Muscle of leg (tissue), 11 donors: ENCODE data around the gene LUM. TPM values are rescaled to one million over a fixed set of nuclear protein-coding genes. Genes with fewer than 3 reads are reported as not detected.

ENCODE experiments used
- DNase-seq: peaks from one replicate; pipeline ENCODE4 v3.0.0; 2013
- H3K27ac ChIP-seq: one replicate; pipeline ENCODE4 v1.5.1; 2013; ENCODE audit warnings: mild to moderate bottlenecking, low read length, control low read depth
- H3K27me3 ChIP-seq: one replicate; pipeline ENCODE4 v1.6.1; 2013; ENCODE audit warnings: low read length; ENCODE audit not compliant: control insufficient read depth, insufficient read depth
- H3K36me3 ChIP-seq: one replicate; pipeline ENCODE4 v1.6.1; 2013; ENCODE audit warnings: low read length; ENCODE audit not compliant: control insufficient read depth, insufficient read depth
- H3K4me1 ChIP-seq: one replicate; pipeline ENCODE4 v1.6.1; 2013; ENCODE audit warnings: low read length; ENCODE audit not compliant: control insufficient read depth, insufficient read depth
- H3K4me3 ChIP-seq: one replicate; pipeline ENCODE4 v1.5.1; 2013; ENCODE audit warnings: low read length, control low read depth
- H3K9me3 ChIP-seq: replicated peaks from 2 replicates; pipeline ENCODE4 v1.6.1; 2013; ENCODE audit warnings: low read depth, low read length; ENCODE audit not compliant: control insufficient read depth
- WGBS: methylation state at CpG from one replicate; pipeline ENCODE4 v1.1.5; 2013; ENCODE audit warnings: missing lambda C conversion rate; ENCODE audit not compliant: insufficient coverage; 5-methylcytosine and 5-hydroxymethylcytosine counted together
- polyA plus RNA-seq, 8 donors: library from polyadenylated mRNA; unstranded; fragments of 120-200 nt; gene quantifications; one replicate each; pipeline versions ENCODE4 v1.2.1 to v1.2.3, GENCODE V29; 2013; ENCODE audit warnings: inconsistent platforms in 1 of 8, low replicate concordance in 1 of 8; ENCODE audit not compliant: insufficient read length in 8 of 8, insufficient read depth in 1 of 8
- total RNA-seq: library from RNA; stranded (reverse); fragments of 120-200 nt; gene quantifications from one replicate; pipeline ENCODE4 v1.2.4, GENCODE V29; 2013

Gene LUM
- total and polyA plus RNA-seq, 9 donors, result 458 to 709 (median 528) TPM

DNA sequence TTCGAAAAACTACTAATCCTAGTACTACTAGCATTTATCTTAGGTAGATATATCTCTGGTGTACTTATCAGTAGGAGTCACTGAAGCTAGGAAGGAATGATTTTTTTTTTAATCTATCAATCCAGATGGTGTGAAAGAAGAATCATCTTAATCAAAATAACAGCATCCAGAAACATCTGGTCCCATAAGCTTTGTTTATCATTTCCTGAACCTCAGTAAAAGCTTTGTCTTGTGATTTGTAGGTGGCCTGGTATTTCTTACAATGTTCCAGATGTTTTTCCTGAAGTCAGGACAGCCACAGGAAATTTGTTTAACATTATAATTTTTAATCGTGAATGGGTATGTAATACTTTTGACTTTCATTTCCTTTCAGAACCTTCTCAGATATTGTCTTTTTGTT lies 28.0 kb upstream of the LUM start:
- Histone ChIP-seq H3K4me1 (peaks cover 9% of the 10 kb centered on the region), H3K36me3 (peaks cover 4% of the 10 kb centered on the region), H3K27ac (peak overlapping the region; percentile 91), H3K9me3 (no peaks in the 10 kb centered on the region), H3K4me3 (no peak overlapping the region), H3K27me3 (no peaks in the 10 kb centered on the region)
- DNase-seq, result peak; percentile 87
- WGBS, result no CpG with 5 or more reads among the region's 2 CpGs

DNA sequence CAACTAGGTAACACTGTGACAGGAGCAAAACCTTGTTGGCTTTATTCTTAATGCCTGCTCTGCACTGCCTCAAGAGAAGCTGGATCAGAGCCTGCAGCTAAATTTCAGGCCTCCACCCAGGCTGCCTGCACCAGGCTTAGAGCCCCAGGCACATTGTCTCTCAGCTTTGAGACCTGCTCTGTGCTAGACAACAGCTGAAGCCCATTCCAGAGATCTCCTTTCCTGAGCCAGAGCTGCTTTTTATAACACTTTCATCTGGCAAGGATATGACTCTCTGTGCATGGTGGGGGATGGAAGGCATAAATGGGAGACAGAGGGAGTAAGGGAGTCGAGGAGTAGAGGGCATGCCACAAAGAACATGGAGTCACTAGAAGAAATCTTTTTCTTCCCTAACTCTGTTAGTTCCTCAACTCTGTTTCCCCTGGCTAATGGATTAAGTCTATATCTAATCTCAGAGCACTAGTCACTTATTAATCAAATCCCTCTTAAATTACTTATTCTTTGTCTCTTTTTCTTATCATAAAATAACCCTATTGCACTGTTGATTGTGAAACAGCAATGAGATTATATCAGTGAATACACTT lies 27.1 kb upstream of the LUM start:
- no CpG with 5 or more reads among the region's 1 CpG for WGBS
- Histone ChIP-seq H3K36me3 (no peaks in the 10 kb centered on the region), H3K27ac (peak overlapping the region; percentile 91), H3K9me3 (no peaks in the 10 kb centered on the region), H3K4me3 (no peak overlapping the region), H3K27me3 (no peaks in the 10 kb centered on the region), H3K4me1 (peaks cover 9% of the 10 kb centered on the region)
- peak; percentile 81 for DNase-seq

DNA sequence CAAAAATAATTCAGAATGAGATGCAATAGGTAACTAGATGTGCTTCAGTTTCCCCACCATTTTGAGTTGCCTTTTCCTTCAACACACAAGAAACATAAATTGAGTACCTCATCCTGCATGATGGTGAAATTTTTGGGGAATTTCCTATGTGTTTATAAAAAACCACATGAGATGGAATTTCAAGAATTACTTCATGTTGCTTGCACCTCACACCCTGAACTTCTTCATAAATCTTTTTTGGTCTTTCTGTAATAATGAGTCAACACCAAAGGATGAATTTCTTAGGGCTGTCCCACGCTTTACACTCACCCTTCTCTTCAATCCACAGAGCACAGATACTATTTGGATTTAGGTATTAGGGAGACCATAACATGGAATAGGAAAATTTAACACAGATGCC lies 22.6 kb upstream of the LUM start:
- no CpG with 5 or more reads among the region's 1 CpG for WGBS

DNA sequence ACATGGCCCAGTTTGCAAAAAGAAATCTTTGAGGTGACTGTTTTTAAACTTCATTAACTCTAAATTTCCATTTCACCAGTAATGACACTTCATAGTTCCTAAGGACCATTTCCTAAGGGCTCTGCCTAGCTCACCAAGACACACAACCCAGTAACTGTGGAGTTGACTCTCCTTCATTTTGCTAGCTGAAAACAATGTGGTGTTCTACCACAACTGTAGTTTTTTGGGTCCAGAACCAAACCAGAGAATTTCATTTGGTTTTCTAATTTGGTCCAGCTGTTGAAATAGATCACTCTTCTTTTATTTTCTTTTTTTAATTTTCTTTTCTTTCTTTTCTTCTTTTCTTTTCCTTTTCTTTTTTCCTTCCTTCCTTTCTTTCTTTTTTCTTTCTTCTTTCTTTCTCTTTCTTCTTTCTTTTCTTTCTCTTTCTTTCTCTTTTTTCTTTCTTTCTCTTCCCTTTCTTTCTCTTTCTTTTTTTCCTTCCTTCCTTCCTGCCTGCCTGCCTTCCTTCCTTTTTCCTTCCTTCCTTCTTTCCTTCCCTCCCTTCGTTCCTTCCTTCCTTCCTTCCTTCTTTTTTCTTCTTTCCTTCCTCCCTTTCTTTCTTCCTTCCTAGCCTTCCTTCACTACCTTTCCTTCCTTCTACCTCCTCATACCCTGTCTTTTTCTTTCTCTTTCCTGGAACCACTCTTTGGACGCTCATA lies 18.5 kb upstream of the LUM start:
- H3K9me3 ChIP-seq, result no peaks in the 10 kb centered on the region
- no peaks in the 10 kb centered on the region for H3K27me3 ChIP-seq
- no peaks in the 10 kb centered on the region for H3K36me3 ChIP-seq
- H3K4me3 ChIP-seq, result no peak overlapping the region
- no peaks in the 10 kb centered on the region for H3K4me1 ChIP-seq
- 100% methylated on average over 1 of the region's 2 CpGs for WGBS
- no peak overlapping the region for H3K27ac ChIP-seq
- no peak for DNase-seq

More for the DNA sequence above, 22.6 kb upstream of the LUM start:
- peaks cover 6% of the 10 kb centered on the region for H3K4me1 ChIP-seq
- H3K27me3 ChIP-seq, result no peaks in the 10 kb centered on the region
- H3K9me3 ChIP-seq, result no peaks in the 10 kb centered on the region
- H3K36me3 ChIP-seq, result no peaks in the 10 kb centered on the region
- no peak overlapping the region for H3K27ac ChIP-seq
- no peak for DNase-seq
- no peak overlapping the region for H3K4me3 ChIP-seq

DNA sequence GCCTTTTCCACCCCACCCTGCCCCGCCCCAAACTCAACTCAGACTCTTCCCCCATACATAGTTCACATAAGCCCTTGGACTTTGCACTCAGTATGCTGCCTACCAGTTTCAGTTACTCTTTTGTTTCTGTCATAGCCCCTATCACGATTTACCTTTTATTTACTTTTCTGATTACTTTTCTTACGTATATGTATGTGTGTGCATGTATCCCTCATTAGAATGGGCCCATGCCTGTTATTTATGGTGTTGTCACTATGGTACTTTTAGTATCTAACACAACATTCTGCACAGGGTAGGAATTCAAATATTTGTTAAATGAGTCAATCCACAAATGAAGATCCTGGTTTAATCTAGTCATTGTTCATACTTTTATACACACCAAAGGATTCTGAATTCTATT lies 16.5 kb upstream of the LUM start:
- no peaks in the 10 kb centered on the region for H3K9me3 ChIP-seq
- 91% methylated on average over 1 of the region's 3 CpGs for WGBS
- no peak overlapping the region for H3K4me3 ChIP-seq
- no peak for DNase-seq
- no peak overlapping the region for H3K27ac ChIP-seq
- H3K4me1 ChIP-seq, result no peaks in the 10 kb centered on the region
- no peaks in the 10 kb centered on the region for H3K36me3 ChIP-seq
- no peaks in the 10 kb centered on the region for H3K27me3 ChIP-seq

DNA sequence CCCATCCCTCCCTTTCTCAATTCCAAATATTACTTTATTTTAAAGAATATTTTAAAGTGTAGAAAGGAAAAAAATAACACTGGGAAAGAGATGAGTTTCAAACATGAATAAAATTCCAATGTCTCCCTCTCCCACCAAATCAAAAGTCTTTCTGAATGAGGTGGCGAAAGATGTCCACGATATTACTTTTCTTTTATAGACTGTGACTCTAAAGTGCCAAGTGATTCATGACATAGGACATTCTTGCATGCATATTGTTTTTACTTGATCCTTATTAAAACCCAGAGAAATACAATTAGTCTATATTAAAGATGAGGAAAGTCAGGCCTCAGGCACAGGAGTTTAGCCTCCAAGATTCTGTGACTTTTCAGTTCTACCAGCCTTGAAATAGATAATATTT lies 16.0 kb upstream of the LUM start:
- Histone ChIP-seq H3K36me3 (no peaks in the 10 kb centered on the region), H3K9me3 (no peaks in the 10 kb centered on the region), H3K27me3 (no peaks in the 10 kb centered on the region), H3K4me1 (no peaks in the 10 kb centered on the region), H3K27ac (no peak overlapping the region), H3K4me3 (no peak overlapping the region)
- DNase-seq, result no peak
- WGBS, result no CpG with 5 or more reads among the region's 2 CpGs

DNA sequence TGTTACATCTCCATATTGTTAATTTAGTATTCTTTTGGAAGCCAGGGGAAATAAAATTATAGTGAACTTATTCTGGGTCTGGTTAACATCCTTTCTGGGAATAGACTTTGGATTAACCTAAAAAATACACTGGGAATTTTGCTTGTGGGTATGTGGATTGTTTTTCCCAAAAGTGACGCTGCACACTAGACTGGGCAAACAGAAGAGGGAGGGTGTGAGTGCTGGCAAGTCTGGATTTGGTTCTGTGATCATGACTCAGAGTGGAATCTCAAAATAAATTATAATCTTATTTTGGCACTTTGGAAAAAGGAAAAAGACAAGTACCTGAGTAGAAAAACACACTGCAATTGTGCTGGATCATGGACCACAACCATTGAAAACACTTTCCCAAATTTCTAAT lies 15.2 kb upstream of the LUM start:
- Histone ChIP-seq H3K4me1 (no peaks in the 10 kb centered on the region), H3K27ac (no peak overlapping the region), H3K9me3 (no peaks in the 10 kb centered on the region), H3K4me3 (no peak overlapping the region), H3K36me3 (no peaks in the 10 kb centered on the region), H3K27me3 (no peaks in the 10 kb centered on the region)
- DNase-seq, result peak; percentile 48
- WGBS, result no CpG with 5 or more reads among the region's 1 CpG

DNA sequence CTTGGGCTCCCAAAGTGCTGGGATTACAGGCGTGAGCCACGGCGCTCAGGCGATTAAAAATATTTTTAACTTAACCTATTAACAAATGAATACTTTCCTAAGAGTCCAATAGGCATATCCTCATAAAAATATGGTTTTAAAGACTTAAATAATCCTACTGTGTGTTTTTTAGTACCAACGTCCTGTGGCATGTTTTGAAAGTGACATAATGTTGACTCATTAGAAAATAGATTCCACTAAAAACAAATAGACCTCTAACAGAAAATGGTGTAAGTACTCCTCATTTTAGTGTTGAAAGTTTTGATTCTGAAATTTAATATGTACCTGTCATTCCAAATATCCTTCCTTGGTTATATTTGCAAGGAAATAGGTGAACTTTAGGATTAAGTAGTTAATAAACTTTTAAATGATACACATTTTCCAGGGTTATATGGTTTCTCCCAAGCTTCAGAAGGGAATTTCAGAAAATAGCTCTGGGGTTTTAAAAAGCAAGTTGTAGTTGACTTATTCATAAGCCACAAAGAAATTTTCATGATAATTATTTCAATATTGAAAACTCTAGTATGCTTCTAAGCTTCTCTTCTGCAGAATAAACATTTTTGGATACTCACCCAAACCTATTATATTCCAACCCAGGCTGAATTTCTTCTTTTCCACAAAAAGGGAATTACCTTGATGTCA lies 12.1 kb upstream of the LUM start:
- Histone ChIP-seq H3K36me3 (no peaks in the 10 kb centered on the region), H3K27ac (no peak overlapping the region), H3K27me3 (no peaks in the 10 kb centered on the region), H3K9me3 (no peaks in the 10 kb centered on the region), H3K4me3 (no peak overlapping the region), H3K4me1 (no peaks in the 10 kb centered on the region)
- DNase-seq, result no peak
- WGBS, result no CpG with 5 or more reads among the region's 5 CpGs

DNA sequence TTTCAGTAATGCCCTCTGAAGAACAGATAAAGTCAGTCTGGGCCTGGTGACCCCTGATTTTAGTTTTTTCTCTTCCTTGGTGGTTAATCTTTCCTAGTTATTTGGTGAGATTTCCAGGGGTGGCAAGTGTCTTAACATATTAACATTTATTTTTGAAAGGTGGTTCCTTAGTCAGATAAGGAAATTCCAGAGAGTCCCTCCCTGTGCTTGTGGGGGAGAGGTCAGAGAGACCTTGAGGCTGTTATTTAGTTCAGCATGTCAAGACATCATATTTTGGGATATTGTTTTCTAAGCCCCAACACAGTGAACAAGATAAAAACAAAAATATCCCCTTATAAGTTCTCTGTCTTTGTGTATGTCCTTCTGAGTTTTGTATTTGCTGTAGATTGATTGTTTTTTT lies 9.5 kb upstream of the LUM start:
- no peak for DNase-seq
- Histone ChIP-seq H3K4me3 (no peak overlapping the region), H3K36me3 (no peaks in the 10 kb centered on the region), H3K9me3 (no peaks in the 10 kb centered on the region), H3K27ac (no peak overlapping the region), H3K4me1 (no peaks in the 10 kb centered on the region), H3K27me3 (no peaks in the 10 kb centered on the region)

DNA sequence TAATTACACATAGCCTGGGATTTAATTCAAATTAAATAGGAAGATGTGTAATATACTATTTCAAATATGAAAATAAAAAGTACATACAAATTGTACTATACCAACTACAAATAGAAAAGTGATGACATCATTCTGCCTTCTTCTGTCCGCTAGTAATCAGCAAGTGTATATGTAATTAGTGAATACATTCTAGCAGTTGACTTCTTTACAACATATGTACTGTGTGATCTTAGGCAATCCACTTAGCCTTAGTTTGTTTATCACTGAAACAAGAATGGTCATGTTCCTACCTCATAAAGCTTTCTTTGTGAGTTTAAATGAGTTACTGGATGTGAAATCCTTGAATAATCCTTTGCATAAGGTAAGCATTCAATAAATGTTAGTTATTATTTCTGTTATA lies 7.8 kb upstream of the LUM start:
- DNase-seq, result no peak
- Histone ChIP-seq H3K27ac (no peak overlapping the region), H3K4me1 (no peaks in the 10 kb centered on the region), H3K36me3 (no peaks in the 10 kb centered on the region), H3K9me3 (no peaks in the 10 kb centered on the region), H3K27me3 (no peaks in the 10 kb centered on the region), H3K4me3 (no peak overlapping the region)
- no CpG with 5 or more reads among the region's 1 CpG for WGBS
